HG03095 (cell line): Measurements from ENCODE around the gene ALAS1.

ENCODE experiments used
- ATAC-seq: cut with Tn5 transposase; IDR thresholded peaks from one replicate; pipeline ENCODE4 v1.9.1; 2021; ENCODE audit warnings: moderate library complexity; ENCODE audit not compliant: unreplicated experiment

Gene ALAS1

DNA sequence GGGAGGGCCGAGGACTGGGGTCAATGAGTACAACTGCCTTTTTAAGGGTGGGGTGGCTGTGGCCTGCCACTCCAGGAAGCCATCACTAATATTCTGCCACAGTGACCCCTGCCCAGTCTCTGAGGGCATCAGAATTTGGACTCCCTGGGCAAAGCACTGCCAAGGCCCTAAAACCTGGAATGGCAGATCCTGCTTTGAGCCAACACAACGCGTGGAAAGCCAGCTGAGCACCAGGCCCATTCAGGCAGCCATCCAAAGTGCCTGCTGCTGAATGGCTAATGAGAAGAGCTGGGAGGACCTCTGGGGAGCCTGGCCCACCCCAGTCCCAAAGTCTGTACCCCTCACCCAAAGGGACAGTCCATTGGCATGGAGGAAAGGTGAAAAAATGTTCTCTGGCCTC is 36.0 kb downstream of the ALAS1 start:
- no peak for ATAC-seq

DNA sequence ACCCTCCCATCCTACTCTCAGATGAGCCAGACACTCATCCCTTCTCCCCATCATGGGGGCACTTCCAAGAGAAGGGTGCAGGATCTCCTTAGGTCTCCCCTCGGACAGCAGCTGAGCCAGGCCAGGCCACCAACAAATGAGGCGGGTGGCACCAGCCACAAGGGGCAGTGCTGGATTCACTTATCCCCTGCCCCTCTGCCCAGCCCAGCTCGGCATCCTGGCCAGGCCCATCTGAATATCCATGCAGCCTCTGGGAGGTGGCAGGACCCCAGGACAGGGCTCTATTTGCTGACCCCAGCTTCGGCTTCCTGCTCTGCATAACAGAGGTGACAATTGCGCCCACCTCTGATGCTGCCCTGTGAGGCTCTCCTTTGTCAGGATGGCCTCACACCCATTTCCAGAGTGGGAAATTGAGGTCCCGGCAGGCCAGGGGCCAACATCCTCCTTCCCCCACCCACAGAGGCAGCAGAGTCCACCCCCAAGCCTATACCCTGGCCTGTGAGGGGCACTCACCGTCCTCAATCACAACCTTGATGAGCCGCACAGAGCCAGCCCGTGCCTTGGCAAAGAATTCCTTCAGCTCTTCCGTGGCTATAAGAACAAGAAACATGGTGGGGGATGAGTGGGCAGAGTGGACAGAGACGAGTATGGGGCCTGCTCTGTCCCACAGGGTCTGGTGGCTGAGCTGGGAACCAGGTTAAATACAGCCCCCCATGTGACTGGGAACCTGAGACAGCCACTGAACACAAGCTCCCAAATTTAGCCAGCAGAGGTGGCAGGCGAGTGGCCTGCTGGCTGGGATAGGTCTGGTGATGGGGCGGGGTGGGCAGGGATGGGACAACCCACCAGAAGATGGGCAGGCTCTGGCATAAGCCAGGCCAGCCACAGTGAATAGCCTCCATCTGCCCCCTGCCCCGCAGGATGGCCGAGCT is 36.8 kb downstream of the ALAS1 start:
- no peak for ATAC-seq

DNA sequence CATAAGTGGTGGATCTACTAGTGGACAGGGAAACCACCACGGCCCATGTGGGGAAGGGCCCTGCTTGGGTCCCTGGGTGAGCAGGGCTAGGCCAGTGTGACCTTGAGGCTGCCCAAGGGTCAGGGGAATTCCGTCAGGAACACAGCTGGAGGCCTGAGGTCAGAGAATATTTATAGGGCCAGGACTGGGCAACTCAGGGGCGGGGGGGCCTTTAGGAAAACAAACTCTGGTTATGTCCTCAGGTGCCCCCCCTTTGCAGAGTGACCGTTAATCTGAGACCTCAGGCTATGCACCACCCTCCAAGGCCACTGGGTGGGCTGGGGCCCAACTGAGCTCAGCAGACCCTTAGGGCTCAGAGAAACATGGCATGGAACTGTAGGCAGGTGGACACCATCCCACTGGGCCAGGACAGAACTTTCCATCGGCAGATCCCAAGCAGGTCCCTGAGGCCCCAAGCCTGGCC is 38.5 kb downstream of the ALAS1 start:
- no peak for ATAC-seq

GRCh38 chr3:52237006-52237656 is 39.2 kb downstream of the ALAS1 start:
- no peak for ATAC-seq

DNA sequence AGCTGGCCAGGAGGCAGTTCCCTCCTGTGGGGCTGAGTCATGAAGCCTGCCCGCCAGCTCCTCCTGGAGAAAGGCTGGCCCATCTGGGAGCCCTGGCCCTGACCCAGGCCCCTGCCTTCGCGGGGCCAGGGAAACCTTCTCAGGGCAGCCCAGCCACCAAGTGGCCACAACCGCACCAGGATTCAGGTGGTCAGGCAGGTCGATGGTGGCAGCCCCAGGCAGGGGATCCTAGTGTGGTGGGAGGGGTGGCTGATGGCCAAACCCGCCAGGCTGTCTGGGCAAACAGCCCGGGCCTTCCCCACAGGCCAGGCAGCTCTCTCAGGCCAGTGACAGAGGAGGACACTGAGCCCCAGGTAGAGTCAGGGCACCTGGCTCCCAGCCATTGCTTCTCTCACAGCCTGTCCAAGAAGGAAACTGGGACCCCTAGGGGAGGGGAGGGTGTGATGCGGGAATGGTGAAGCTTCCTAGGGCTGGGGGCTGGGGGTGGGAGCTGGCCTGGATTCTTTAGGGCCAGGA is 39.8 kb downstream of the ALAS1 start:
- no peak for ATAC-seq

DNA sequence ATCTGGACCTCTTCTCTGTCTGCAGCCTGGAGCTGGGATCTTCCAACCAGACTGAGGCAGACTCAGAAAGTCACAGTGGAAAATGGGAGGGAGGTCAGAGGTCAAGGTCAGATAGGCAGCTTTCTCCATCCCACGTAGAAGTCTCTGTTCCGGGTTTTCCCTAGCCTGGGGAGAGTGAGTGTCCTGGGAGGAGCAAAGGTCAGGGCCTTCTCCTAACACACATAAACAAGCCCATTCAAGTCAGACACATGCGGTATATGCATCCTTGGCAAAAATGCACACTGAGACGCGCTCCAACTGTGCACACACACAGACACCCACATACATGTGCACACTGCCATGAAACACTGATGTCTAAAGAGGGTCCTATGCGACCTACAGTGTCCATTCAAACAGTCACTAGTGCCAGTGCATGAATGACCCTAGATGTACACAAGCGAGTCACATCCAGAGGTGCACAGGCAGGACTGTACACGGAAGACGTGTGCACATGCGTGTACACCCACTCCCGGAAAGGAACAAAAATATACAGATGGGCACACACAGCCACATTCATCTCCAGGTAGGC is 40.3 kb downstream of the ALAS1 start:
- peak; percentile 1 for ATAC-seq

DNA sequence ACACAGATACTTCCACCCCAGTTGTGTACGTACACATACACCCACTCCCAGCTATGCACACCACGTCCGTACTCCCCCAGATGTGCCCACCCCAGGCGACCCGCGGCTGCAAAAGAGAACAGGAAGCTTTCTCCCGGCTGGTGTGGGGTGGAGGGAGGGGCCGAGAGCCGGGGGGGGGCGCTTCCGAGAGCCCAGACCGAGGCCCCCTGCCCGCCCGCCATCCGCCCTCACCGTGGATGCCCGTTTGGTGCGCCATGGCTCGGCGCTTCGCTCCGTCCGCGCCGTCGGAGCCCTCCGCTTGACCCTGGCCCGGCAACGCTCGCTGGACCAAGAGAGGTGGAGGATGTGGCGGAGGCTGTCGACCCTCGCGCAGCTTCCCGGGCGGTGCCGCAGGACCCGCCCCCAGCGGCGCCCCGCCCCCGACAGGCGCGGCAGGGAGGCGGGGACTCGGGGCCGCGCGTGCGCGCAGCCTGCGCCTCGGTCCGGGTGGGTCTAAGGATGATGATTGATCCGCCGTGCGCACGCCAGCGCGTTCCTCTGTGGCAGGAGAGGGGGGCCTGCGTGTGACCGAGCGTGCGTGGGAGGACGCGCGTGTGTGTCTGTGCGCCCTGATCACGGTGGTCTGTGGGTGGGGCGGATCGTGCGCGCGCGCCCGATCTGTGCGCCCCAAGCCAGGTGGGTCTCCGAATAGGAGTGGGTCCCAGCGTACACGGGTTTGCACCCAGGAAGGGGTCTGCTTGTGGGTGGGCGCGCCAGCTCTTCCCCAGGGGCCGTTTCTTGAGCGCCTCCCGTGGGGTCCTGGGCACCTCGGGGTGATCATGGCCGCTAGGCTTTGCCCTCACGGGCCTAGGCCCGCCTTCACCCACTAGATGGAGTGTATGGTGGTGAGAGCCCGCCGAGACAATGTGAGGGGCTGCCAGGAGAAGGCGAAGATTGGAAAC is 41.1 kb downstream of the ALAS1 start, which contains the start of gene TWF2:
TSS of gene TWF2 (minus strand) at position 398 of the 941 bp plus-strand sequence. CDS start at position 256, 142 bp downstream.
- ATAC-seq: peak; percentile 66

- ATAC-seq: no peak
Observed at GRCh38 chr3:52240059-52240885, 42.3 kb downstream of the ALAS1 start.

DNA sequence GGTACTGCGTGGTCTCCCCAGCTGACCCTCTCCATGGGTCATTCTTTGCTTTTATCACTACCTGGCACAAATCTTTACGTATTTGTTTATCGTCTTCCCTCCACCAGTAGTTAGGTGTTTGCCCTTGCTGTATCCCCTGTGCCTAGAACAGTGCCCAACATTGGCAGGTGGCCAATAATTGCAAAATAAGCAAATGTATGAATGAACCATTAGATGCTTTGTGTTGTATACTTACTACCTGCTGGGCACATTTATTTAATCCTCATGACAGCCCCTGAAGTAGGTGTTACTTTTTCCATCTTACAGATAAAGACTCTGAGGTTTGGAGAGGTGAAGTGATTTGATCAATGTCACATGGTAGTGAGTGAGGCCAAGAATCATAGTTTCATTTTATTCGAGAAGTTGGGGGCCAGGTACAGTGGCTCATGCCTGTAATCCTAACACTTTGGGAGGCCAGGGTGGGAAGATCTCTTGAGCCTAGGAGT is 43.0 kb downstream of the ALAS1 start:
- ATAC-seq: no peak

DNA sequence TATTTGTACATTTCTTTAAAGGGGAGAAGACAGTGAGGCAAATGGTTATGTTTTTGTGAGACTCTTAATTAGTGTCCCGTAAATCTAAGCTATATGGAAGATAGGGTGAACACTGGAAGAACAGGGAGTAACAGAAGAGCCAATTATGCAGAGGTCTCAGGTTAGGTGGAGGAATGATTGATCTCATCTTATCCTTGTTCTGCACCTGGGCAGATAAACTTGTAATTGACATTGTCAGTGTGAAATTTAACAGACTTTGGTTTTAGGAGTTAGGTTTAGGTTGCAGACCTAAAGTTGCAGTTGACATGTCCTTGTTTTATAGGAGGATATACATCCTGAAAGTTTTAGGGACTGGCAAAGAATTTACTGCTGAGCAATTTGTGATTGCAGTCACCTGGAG is 44.1 kb downstream of the ALAS1 start:
- ATAC-seq: no peak

GRCh38 chr3:52243791-52244628 is 46.0 kb downstream of the ALAS1 start:
- ATAC-seq: peak; percentile 36

DNA sequence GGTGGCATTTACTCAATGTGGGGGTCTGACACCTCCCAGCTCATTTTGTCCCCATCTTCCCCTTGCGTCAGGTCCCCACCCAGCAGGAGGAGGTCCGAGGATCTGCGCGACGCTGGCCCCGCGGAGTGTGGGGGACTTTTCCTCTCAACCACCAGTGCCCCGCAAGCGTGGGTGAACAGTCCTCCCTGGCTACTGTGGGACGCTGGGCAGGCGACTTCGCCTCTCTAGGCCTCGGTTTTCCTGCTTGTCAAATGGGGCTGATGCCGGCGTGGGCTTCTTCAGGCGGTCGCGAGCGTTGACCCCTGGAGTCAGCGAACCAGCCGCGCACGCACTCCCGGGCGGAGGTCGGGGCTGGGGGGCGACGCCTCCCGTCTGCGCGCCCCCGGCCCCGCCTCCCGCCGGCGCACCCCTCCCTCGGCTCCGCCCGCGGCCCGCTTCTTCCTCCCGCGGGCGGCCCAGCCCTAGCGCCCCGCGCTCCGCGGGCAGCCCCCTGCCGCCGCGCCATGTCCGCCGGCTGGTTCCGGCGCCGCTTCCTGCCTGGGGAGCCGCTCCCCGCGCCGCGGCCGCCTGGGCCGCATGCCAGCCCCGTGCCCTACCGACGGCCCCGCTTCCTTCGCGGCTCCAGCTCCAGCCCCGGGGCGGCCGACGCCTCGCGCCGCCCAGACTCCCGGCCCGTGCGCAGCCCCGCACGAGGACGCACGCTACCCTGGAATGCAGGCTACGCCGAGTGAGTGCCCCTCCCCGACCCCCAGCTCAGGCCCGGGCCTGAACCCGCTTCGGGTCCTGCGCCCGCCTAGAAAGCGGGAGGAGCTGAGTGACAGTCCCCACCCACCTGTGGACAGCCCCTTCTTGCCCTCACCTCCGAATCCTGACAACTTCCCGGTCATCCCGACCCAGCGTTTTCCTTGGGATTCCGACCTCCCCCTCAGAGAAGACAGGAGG is 47.6 kb downstream of the ALAS1 start, which contains the start of gene PPM1M:
TSS of gene PPM1M (plus strand) at position 438 of the 942 bp plus-strand sequence. CDS start at position 504, 66 bp downstream.
- no peak for ATAC-seq

DNA sequence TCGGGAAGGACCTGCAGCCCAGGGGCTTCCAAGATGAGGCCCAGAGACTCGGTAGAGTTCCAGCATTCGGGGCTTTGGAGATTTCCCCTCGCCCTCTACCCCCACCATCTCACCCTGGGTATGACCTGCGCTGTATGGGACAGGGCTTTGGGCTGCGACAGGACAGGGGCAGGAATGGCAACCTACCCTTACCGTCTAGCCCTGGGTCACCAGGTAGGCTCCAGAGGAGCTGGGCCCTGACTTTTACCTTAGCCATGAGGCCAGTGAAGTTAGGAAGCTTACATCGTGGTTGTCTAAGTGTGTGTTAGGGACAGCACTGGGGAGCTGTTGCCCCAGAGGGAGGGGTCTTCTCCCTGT is 48.3 kb downstream of the ALAS1 start:
- no peak for ATAC-seq

- ATAC-seq: no peak
Observed at GRCh38 chr3:52246728-52247408, 48.9 kb downstream of the ALAS1 start.

- no peak for ATAC-seq
Observed at GRCh38 chr3:52247409-52248164, 49.6 kb downstream of the ALAS1 start.

DNA sequence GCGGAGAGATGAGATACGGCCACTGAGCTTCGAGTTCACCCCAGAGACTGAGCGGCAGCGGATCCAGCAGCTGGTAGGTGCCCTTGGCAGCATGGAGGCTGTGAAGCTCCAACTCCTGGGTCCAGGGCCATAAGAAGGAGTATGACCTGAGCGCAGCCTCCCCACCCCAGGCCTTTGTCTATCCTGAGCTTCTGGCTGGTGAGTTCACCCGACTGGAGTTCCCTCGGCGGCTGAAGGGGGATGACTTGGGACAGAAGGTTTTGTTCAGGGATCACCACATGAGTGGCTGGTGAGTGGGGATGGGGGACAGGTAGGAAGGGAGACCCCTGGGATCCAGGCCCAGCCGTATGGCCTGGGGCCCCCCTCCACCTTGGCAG is 50.2 kb downstream of the ALAS1 start:
- no peak for ATAC-seq
